Measurements from ENCODE around the gene CNTNAP2. TPM values are rescaled to one million over a fixed set of nuclear protein-coding genes. Genes with fewer than 3 reads are reported as not detected.
"Not testable (repeated sequence)": the region's sequence is repeated elsewhere in the genome, so short reads cannot be mapped to it uniquely, and the experiment has no call there.

CNTNAP2 gene
- total RNA-seq, 4 donors from 2014 or later, result 0.25 to 0.89 (median 0.30) TPM; not detected in 1

DNA sequence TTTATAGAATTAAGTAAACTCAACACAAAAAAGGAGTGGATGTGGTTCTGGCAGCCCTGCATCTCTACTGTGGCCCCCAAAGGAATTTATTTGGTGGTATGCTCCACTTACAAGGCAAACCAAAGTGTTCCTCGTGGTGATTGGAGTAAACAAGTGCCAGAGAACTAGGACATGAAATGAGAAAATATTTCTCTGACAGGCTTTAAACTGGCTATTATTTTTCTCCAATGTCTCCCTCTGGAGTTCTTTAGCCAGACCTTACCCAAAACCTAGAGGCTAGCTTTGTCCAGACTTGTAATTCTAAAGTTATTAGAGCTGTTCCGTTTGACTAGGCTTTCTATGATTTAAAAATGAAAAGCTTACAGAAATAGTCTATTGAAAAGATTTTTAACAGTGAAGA is 990.1 kb downstream of the CNTNAP2 start:
- 19% methylated on average over 2 of the region's 2 CpGs for WGBS
- H3K27ac ChIP-seq, result no peak overlapping the region
- TF ChIP-seq, protein P1, sequence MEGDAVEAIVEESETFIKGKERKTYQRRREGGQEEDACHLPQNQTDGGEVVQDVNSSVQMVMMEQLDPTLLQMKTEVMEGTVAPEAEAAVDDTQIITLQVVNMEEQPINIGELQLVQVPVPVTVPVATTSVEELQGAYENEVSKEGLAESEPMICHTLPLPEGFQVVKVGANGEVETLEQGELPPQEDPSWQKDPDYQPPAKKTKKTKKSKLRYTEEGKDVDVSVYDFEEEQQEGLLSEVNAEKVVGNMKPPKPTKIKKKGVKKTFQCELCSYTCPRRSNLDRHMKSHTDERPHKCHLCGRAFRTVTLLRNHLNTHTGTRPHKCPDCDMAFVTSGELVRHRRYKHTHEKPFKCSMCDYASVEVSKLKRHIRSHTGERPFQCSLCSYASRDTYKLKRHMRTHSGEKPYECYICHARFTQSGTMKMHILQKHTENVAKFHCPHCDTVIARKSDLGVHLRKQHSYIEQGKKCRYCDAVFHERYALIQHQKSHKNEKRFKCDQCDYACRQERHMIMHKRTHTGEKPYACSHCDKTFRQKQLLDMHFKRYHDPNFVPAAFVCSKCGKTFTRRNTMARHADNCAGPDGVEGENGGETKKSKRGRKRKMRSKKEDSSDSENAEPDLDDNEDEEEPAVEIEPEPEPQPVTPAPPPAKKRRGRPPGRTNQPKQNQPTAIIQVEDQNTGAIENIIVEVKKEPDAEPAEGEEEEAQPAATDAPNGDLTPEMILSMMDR (IDR thresholded peaks at IDR 0.05), result no peak
- no peak for TF ChIP-seq POLR2AphosphoS5 (IDR thresholded peaks at IDR 0.05)
- TF ChIP-seq POLR2A (IDR thresholded peaks at IDR 0.05), result no peak
- TF ChIP-seq EP300 (IDR thresholded peaks at IDR 0.05), result no peak

DNA sequence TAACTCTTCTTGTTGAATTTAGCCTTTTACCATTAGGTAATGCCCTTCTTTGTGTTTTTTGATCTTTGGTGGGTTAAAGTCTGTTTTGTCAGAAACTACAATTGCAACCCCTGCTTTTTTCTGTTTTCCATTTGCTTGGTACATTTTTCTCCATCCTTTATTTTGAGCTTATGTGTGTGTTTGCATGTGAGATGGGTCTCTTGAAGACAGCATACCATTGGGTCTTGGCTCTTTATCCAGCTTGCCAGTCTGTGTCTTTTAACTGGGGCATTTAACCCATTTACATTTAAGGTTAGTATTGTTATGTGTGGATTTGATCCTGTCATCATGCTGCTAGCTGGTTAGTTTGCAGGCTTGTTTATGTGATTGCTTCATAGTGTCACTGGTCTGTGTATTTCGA is 997.9 kb downstream of the CNTNAP2 start:
- 90% methylated on average over 1 of the region's 1 CpG for WGBS
- not testable (repeated sequence) for H3K27ac ChIP-seq; H3K27me3 ChIP-seq; H3K4me1 ChIP-seq; DNase-seq (ENCODE audit: low spot score in 2 of 2); H3K36me3 ChIP-seq; H3K4me3 ChIP-seq
- H3K9me3 ChIP-seq, result peaks cover 10% of the 10 kb centered on the region

More for the DNA sequence above, 990.1 kb downstream of the CNTNAP2 start:
- H3K4me1 ChIP-seq, result no peaks in the 10 kb centered on the region
- H3K36me3 ChIP-seq, result no peaks in the 10 kb centered on the region
- DNase-seq (ENCODE audit: low spot score in 2 of 2), result no peak
- H3K9me3 ChIP-seq, result peaks cover 3% of the 10 kb centered on the region
- no peaks in the 10 kb centered on the region for H3K27me3 ChIP-seq
- no peak overlapping the region for H3K4me3 ChIP-seq

DNA sequence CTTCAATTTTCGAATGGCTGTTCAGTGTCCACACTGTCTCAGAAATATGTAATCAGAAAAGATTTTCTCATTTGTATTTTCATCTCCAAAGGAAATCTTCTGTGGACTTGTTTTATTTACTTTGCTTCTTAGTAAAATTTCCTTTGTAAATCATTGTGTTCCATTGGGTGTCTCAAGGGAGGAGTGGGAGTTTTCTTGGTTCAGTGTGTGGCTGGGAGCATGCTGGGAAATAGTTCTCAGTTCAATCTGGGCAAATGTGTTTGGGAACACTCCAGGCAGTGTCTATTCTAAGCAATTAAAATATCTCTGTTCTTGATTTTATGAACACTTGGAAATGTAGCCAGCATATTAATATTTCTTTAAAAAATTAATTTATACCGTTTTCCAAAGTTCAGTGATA is 1019.8 kb downstream of the CNTNAP2 start:
- H3K4me3 ChIP-seq, result no peak overlapping the region
- no peaks in the 10 kb centered on the region for H3K9me3 ChIP-seq
- H3K27ac ChIP-seq, result no peak overlapping the region
- DNase-seq (ENCODE audit: low spot score in 2 of 2), result no peak
- 51% methylated on average over 2 of the region's 2 CpGs for WGBS
- no peaks in the 10 kb centered on the region for H3K36me3 ChIP-seq
- no peaks in the 10 kb centered on the region for H3K4me1 ChIP-seq
- no peaks in the 10 kb centered on the region for H3K27me3 ChIP-seq
- no peak for TF ChIP-seq EP300 (IDR thresholded peaks at IDR 0.05)
- TF ChIP-seq POLR2A (IDR thresholded peaks at IDR 0.05), result no peak
- TF ChIP-seq, protein P1 (IDR thresholded peaks at IDR 0.05), result no peak
- TF ChIP-seq POLR2AphosphoS5 (IDR thresholded peaks at IDR 0.05), result no peak

DNA sequence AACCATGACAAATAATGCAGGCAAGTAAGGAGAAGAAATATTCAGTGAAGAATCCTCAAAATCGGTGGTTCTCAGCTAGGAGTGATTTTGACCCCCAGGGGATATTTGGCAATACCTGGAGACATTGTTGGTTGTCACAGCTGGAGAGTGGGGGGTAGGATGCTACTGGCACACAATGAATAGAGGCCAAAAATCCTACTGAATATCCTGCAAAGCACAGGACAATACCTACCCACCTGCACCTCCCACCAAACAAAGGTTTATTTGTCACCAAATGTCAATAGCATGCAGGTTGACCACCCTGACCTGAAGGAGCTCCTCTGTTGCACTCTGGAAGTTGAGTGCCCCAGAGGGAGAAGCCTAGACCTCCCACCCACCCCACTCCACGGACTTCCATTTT is 1028.6 kb downstream of the CNTNAP2 start:
- Histone ChIP-seq H3K4me1 (no peaks in the 10 kb centered on the region), H3K27me3 (no peaks in the 10 kb centered on the region), H3K36me3 (no peaks in the 10 kb centered on the region), H3K9me3 (no peaks in the 10 kb centered on the region), H3K27ac (no peak overlapping the region), H3K4me3 (no peak overlapping the region)
- TF ChIP-seq, protein P1 (IDR thresholded peaks at IDR 0.05), result no peak
- TF ChIP-seq EP300 (IDR thresholded peaks at IDR 0.05), result no peak
- no peak for TF ChIP-seq POLR2AphosphoS5 (IDR thresholded peaks at IDR 0.05)
- TF ChIP-seq POLR2A (IDR thresholded peaks at IDR 0.05), result no peak
- WGBS, result 45% methylated on average over 2 of the region's 2 CpGs
- DNase-seq (ENCODE audit: low spot score in 2 of 2), result no peak

DNA sequence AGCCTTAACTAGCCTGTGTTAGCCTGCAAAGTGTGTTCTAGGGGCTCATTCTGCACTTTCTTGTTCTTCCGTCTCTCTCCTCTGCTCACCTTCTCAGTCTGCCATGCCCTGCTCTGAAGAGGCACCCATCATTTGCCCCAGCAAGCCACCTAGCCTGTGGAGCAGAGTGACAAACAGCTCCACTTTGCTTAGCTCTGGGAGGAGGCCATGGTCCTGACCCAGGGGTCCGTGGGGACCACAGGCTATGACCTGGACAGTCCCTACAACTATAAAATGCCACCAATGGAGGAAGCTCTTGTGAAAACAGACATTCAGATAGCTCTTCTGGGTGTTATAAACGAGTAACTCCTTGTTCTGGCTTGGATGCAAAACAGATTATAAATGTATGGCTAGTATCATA is 1029.6 kb downstream of the CNTNAP2 start:
- Histone ChIP-seq H3K27ac (no peak overlapping the region), H3K36me3 (no peaks in the 10 kb centered on the region), H3K9me3 (no peaks in the 10 kb centered on the region), H3K4me3 (no peak overlapping the region), H3K27me3 (no peaks in the 10 kb centered on the region), H3K4me1 (no peaks in the 10 kb centered on the region)
- TF ChIP-seq, protein P1 (IDR thresholded peaks at IDR 0.05), result no peak
- TF ChIP-seq POLR2AphosphoS5 (IDR thresholded peaks at IDR 0.05), result no peak
- TF ChIP-seq EP300 (IDR thresholded peaks at IDR 0.05), result no peak
- TF ChIP-seq POLR2A (IDR thresholded peaks at IDR 0.05), result no peak
- 76% methylated on average over 3 of the region's 3 CpGs for WGBS
- no peak for DNase-seq (ENCODE audit: low spot score in 2 of 2)

DNA sequence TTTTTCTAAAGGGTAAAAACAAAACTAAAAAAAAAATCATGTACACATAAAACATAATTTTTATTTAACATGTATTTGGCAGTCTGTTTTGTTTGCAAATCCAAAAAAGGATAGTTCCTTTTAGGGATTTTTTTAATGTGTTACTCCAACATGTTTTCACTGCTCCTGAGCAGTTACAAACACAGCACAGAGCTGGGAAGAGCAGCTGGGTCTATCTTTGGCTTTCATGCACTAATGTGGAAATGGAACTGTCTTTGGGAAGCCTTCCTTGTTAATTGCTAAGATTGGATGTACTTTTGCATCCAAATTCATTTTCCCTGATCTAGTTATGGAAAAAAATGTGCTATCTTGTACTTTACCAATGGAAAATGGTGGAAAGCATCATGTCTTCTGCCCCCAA is 1035.1 kb downstream of the CNTNAP2 start:
- H3K4me3 ChIP-seq, result no peak overlapping the region
- H3K36me3 ChIP-seq, result no peaks in the 10 kb centered on the region
- H3K9me3 ChIP-seq, result no peaks in the 10 kb centered on the region
- TF ChIP-seq, protein P1 (IDR thresholded peaks at IDR 0.05), result no peak
- no peak for TF ChIP-seq EP300 (IDR thresholded peaks at IDR 0.05)
- no peak for TF ChIP-seq POLR2A (IDR thresholded peaks at IDR 0.05)
- no peak for TF ChIP-seq POLR2AphosphoS5 (IDR thresholded peaks at IDR 0.05)
- H3K27me3 ChIP-seq, result no peaks in the 10 kb centered on the region
- no peaks in the 10 kb centered on the region for H3K4me1 ChIP-seq
- no peak overlapping the region for H3K27ac ChIP-seq
- DNase-seq (ENCODE audit: low spot score in 2 of 2), result no peak

Data from suprapubic skin (tissue), 4 donors.